GM23338 (cell line): ENCODE data around the gene ADD3. TPM values are rescaled to one million over a fixed set of nuclear protein-coding genes. Genes with fewer than 3 reads are reported as not detected.

Experiments
- ATAC-seq: fragments of 200-7000 bp; cut with Tn5 transposase; 3 replicates; pipeline ENCODE4 v1.9.1; 2020
- DNase-seq: peaks from one replicate; pipeline ENCODE4 v3.0.0-alpha.2; 2015; ENCODE audit warnings: low spot score
- H2AFZ ChIP-seq: fragments of 200-600 bp; sonication (generic); 2 replicates; pipeline ENCODE4 v1.8.0; 2016; ENCODE audit warnings: antibody characterized with exemption, mild to moderate bottlenecking, moderate library complexity
- H3F3A ChIP-seq: fragments of 200-600 bp; sonication (generic); replicated peaks from 2 replicates; pipeline ENCODE4 v1.8.0; 2017; ENCODE audit warnings: antibody characterized with exemption, mixed run types, low read depth
- H3K27ac ChIP-seq: fragments of 200-600 bp; sonication (generic); 2 replicates; pipeline ENCODE4 v1.6.1; 2016; ENCODE audit warnings: low read depth
- H3K27me3 ChIP-seq: fragments of 200-600 bp; sonication (generic); 2 replicates; pipeline ENCODE4 v1.8.0; 2016; ENCODE audit warnings: mild to moderate bottlenecking, mixed run types, moderate library complexity; ENCODE audit not compliant: insufficient read depth
- H3K36me3 ChIP-seq: fragments of 200-600 bp; sonication (generic); 2 replicates; pipeline ENCODE4 v1.8.0; 2016; ENCODE audit warnings: mild to moderate bottlenecking; ENCODE audit not compliant: insufficient read depth
- H3K4me1 ChIP-seq: fragments of 200-600 bp; sonication (generic); 2 replicates; pipeline ENCODE4 v1.8.0; 2016; ENCODE audit warnings: mild to moderate bottlenecking, moderate library complexity; ENCODE audit not compliant: insufficient read depth
- H3K4me2 ChIP-seq: fragments of 200-600 bp; sonication (generic); 2 replicates; pipeline ENCODE4 v1.7.1; 2017; ENCODE audit warnings: mixed run types
- H3K4me3 ChIP-seq: fragments of 200-600 bp; sonication (generic); 2 replicates; pipeline ENCODE4 v1.6.1; 2016; ENCODE audit warnings: mixed run types
- H3K79me2 ChIP-seq: fragments of 200-600 bp; sonication (generic); replicated peaks from 2 replicates; pipeline ENCODE4 v1.8.0; 2017; ENCODE audit warnings: mild to moderate bottlenecking; ENCODE audit not compliant: insufficient read depth
- H3K9me2 ChIP-seq: fragments of 200-600 bp; sonication (generic); 2 replicates; pipeline ENCODE4 v1.8.0; 2017; ENCODE audit not compliant: insufficient read depth
- H4K20me1 ChIP-seq: fragments of 200-600 bp; sonication (generic); replicated peaks from 2 replicates; pipeline ENCODE4 v1.8.0; 2017; ENCODE audit warnings: mild to moderate bottlenecking; ENCODE audit not compliant: insufficient read depth
- H3K27ac Mint-ChIP-seq: 2 replicates; pipeline ENCODE4 v1.8.0; 2020; ENCODE audit warnings: inconsistent platforms, mild to moderate bottlenecking, moderate library complexity, mixed read lengths
- H3K27me3 Mint-ChIP-seq: 3 replicates; pipeline ENCODE4 v1.8.0; 2022; ENCODE audit warnings: low read depth, mild to moderate bottlenecking, moderate library complexity, mixed read lengths, inconsistent platforms; ENCODE audit not compliant: insufficient read depth, poor library complexity
- H3K36me3 Mint-ChIP-seq: 3 replicates; pipeline ENCODE4 v1.8.0; 2021; ENCODE audit warnings: low read depth, mild to moderate bottlenecking, inconsistent platforms, moderate library complexity, mixed read lengths
- H3K4me1 Mint-ChIP-seq: 3 replicates; pipeline ENCODE4 v1.8.0; 2020; ENCODE audit warnings: mild to moderate bottlenecking, inconsistent platforms, mixed read lengths
- H3K4me3 Mint-ChIP-seq: 3 replicates; pipeline ENCODE4 v1.8.0; 2021; ENCODE audit warnings: moderate library complexity, mild to moderate bottlenecking, inconsistent platforms, mixed read lengths
- H3K9me3 Mint-ChIP-seq: 3 replicates; pipeline ENCODE4 v1.8.0; 2020; ENCODE audit warnings: moderate library complexity, mild to moderate bottlenecking, inconsistent platforms, mixed read lengths
- CTCF ChIP-seq, 2 experiments: fragments of 200-600 bp in 1 of 2; sonication (generic) in 1 of 2; conservative IDR thresholded peaks; 2 replicates each; pipeline versions ENCODE4 v1.5.1 to v1.6.1; 2016 to 2017; ENCODE audit warnings: antibody characterized with exemption in 2 of 2, low read depth in 2 of 2, mild to moderate bottlenecking in 2 of 2, moderate library complexity in 1 of 2
- ETS1 ChIP-seq: IDR thresholded peaks from 2 replicates; pipeline ENCODE4 v1.6.1; 2016; ENCODE audit warnings: antibody characterized with exemption
- EZH2phosphoT487 ChIP-seq: fragments of 200-600 bp; sonication (generic); IDR thresholded peaks from one replicate; pipeline ENCODE4 v1.8.1; 2018; ENCODE audit warnings: antibody characterized with exemption; ENCODE audit not compliant: unreplicated experiment
- JUNB ChIP-seq: IDR thresholded peaks from one replicate; pipeline ENCODE4 v1.6.1; 2016; ENCODE audit warnings: antibody characterized with exemption; ENCODE audit not compliant: unreplicated experiment
- NANOG ChIP-seq: IDR thresholded peaks from 2 replicates; pipeline ENCODE4 v1.6.1; 2016; ENCODE audit warnings: antibody characterized with exemption, borderline replicate concordance
- POLR2AphosphoS5 ChIP-seq: IDR thresholded peaks from 2 replicates; pipeline ENCODE4 v1.6.1; 2016; ENCODE audit warnings: antibody characterized with exemption, low read depth
- STAT1 ChIP-seq: IDR thresholded peaks from one replicate; pipeline ENCODE4 v1.6.1; 2016; ENCODE audit warnings: antibody characterized with exemption; ENCODE audit not compliant: unreplicated experiment
- ZNF114 ChIP-seq: fragments of 250-450 bp; sonication (Bioruptor Pico); IDR thresholded peaks from 2 replicates; pipeline ENCODE4 v1.5.0; 2020; ENCODE audit warnings: mild to moderate bottlenecking, moderate library complexity
- ZNF331 ChIP-seq: fragments of 250-450 bp; sonication (Bioruptor Pico); IDR thresholded peaks from 2 replicates; pipeline ENCODE4 v1.5.0; 2020; ENCODE audit warnings: low read depth, mild to moderate bottlenecking, moderate library complexity
- ZNF462 ChIP-seq: fragments of 250-450 bp; sonication (Bioruptor Pico); IDR thresholded peaks from 2 replicates; pipeline ENCODE4 v1.5.0; 2020; ENCODE audit warnings: mild to moderate bottlenecking, moderate library complexity
- polyA plus RNA-seq: library from polyadenylated mRNA; unstranded; fragments of >200 nt; fragmentation: Nextera tagmentation; extraction: Ambion mirVana; gene quantifications from 2 replicates; pipeline ENCODE4 v1.2.1, GENCODE V29; 2016
- total RNA-seq: library from RNA; depleted of rRNA; stranded (reverse); fragments of >200 nt; shearing (Covaris generic); gene quantifications from 2 replicates; pipeline ENCODE4 v1.2.3, GENCODE V29; 2014
- TF ChIP-seq, protein P1 (sequence below): IDR thresholded peaks from one replicate; pipeline ENCODE4 v1.6.1; 2018; ENCODE audit warnings: antibody characterized with exemption; ENCODE audit not compliant: unreplicated experiment

ADD3 gene
- total and polyA plus RNA-seq, 2 experiments from 2014 or later = 68.5 to 767 TPM

DNA sequence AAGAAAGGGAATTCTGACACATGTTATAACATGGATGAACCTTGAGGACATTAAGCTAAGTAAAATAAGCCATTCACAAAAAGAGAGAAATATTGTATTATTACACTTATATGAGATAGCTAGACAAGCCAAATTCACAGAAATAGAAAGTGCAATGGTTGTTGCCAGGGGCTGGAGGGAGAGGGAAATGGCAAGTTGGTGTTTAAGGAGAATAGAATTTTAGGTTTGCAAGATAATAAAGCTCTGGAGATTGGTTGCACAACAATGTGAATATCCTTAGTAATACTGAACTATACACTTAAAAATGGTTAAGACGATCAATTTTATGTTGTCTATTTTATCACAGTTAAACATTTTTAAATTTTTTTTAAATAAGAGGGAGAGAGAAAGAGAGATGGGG lies 25.0 kb upstream of the ADD3 start (continued):
- no peak for TF ChIP-seq ZNF462 (CRISPR knock-in tag)
- TF ChIP-seq ZNF331 (CRISPR knock-in tag) = no peak

- peak overlapping the region; percentile 4; the same call in 1 of the 2 replicates for H3K27ac Mint-ChIP-seq
- H3K4me3 Mint-ChIP-seq = no peak overlapping the region
- no peaks in the 10 kb centered on the region for H3K27me3 Mint-ChIP-seq
- H3K9me3 Mint-ChIP-seq = peaks cover 5% of the 10 kb centered on the region; the same call in 2 of the 3 replicates
- no peaks in the 10 kb centered on the region for H3K4me1 ChIP-seq
- H2AFZ ChIP-seq = no peak overlapping the region; the same call in 1 of the 2 replicates
- no peaks in the 10 kb centered on the region for H3K79me2 ChIP-seq
- H3K36me3 ChIP-seq = no peaks in the 10 kb centered on the region
- TF ChIP-seq ETS1 (no peak), ZNF114 (CRISPR knock-in tag) (no peak), NANOG (no peak), POLR2AphosphoS5 (no peak), JUNB (no peak), STAT1 (no peak), EZH2phosphoT487 (no peak), CTCF (conservative IDR thresholded peaks at IDR 0.05; ENCODE audit: low read depth in 2 of 2) (no peak)
- TF ChIP-seq, protein P1, sequence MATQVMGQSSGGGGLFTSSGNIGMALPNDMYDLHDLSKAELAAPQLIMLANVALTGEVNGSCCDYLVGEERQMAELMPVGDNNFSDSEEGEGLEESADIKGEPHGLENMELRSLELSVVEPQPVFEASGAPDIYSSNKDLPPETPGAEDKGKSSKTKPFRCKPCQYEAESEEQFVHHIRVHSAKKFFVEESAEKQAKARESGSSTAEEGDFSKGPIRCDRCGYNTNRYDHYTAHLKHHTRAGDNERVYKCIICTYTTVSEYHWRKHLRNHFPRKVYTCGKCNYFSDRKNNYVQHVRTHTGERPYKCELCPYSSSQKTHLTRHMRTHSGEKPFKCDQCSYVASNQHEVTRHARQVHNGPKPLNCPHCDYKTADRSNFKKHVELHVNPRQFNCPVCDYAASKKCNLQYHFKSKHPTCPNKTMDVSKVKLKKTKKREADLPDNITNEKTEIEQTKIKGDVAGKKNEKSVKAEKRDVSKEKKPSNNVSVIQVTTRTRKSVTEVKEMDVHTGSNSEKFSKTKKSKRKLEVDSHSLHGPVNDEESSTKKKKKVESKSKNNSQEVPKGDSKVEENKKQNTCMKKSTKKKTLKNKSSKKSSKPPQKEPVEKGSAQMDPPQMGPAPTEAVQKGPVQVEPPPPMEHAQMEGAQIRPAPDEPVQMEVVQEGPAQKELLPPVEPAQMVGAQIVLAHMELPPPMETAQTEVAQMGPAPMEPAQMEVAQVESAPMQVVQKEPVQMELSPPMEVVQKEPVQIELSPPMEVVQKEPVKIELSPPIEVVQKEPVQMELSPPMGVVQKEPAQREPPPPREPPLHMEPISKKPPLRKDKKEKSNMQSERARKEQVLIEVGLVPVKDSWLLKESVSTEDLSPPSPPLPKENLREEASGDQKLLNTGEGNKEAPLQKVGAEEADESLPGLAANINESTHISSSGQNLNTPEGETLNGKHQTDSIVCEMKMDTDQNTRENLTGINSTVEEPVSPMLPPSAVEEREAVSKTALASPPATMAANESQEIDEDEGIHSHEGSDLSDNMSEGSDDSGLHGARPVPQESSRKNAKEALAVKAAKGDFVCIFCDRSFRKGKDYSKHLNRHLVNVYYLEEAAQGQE = no peak
- peaks cover 3% of the 10 kb centered on the region; the same call in 2 of the 3 replicates for H3K4me1 Mint-ChIP-seq
- no peaks in the 10 kb centered on the region for H3F3A ChIP-seq
- H3K36me3 Mint-ChIP-seq = no peaks in the 10 kb centered on the region
- H4K20me1 ChIP-seq = no peaks in the 10 kb centered on the region
- ATAC-seq (no peak), DNase-seq (no peak)
- H3K27me3 ChIP-seq = no peaks in the 10 kb centered on the region
- no peaks in the 10 kb centered on the region for H3K9me2 ChIP-seq
- H3K27ac ChIP-seq = no peak overlapping the region
- no peak overlapping the region for H3K4me3 ChIP-seq
- H3K4me2 ChIP-seq = no peak overlapping the region
Measured at GRCh38 chr10:109984013-109984412, 23.8 kb upstream of the ADD3 start.
